ENCODE results near the gene TPK1. TPM values are rescaled to one million over a fixed set of nuclear protein-coding genes. Genes with fewer than 3 reads are reported as not detected.

TPK1 gene
- total RNA-seq, 1 experiment from 2014 or later, result 3.1 TPM

DNA sequence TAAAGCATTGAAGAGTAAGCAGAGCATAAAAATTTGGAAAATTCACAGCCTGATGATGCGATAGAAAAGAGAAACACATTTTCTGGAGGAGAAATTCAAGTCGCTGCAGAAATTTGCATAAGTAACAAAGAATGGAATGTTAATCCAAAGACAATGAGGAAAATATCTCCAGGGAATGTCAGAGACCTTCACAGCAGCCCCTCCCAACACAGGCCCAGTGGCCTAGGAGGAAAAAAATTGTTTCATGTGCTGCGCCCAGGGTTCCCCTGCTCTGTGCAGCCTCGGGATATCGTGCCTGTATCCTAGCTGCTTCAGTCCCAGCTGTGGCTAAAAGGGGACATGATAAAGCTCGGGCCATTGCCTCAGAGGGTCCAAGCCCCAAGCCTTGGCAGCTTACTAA, 206.8 kb downstream of the TPK1 start:
- H4K20me1 ChIP-seq (ENCODE audit: control insufficient read depth, insufficient read depth, insufficient read length), result no peaks in the 10 kb centered on the region
- no peak overlapping the region for H2BK120ac ChIP-seq (ENCODE audit: low read depth, low read length, poor library complexity, severe bottlenecking)
- H3K9me3 ChIP-seq (ENCODE audit: control insufficient read depth, low read depth, low read length), result peaks cover 13% of the 10 kb centered on the region
- no peak overlapping the region for H4K91ac ChIP-seq (ENCODE audit: insufficient read length, low read depth, low read length)
- no peak for DNase-seq
- no peak overlapping the region for H4K8ac ChIP-seq (replicated peaks; ENCODE audit: insufficient read length, low read depth, low read length)
- no peak overlapping the region for H3K56ac ChIP-seq (ENCODE audit: insufficient read length, low read depth, low read length)
- H3K36me3 Mint-ChIP-seq (ENCODE audit: insufficient read depth in 1 of 3, low read depth in 3 of 3), result peaks cover 16 to 30% (median 17%) of the 10 kb centered on the region in 3 experiments
- H2BK12ac ChIP-seq (ENCODE audit: insufficient read length, low read depth, low read length), result no peak overlapping the region
- no CpG with 5 or more reads among the region's 6 CpGs for WGBS (ENCODE audit: extremely low coverage, insufficient read length, low lambda C conversion rate)
- H3K18ac ChIP-seq (ENCODE audit: insufficient read length, low read depth, low read length), result no peak overlapping the region
- H3K27ac ChIP-seq (ENCODE audit: insufficient read length, low read depth, low read length), result no peak overlapping the region
- H3K4me1 Mint-ChIP-seq, result peaks cover 13% of the 10 kb centered on the region in 2 experiments
- no peak overlapping the region for H2BK20ac ChIP-seq (ENCODE audit: low read depth, low read length, poor library complexity, severe bottlenecking)
- no peak overlapping the region for H4K5ac ChIP-seq (ENCODE audit: insufficient read length, low read depth, low read length)
- H3K23me2 ChIP-seq (ENCODE audit: insufficient read length, low read depth, low read length, poor library complexity, severe bottlenecking), result no peaks in the 10 kb centered on the region
- no peak overlapping the region for H2AFZ ChIP-seq (ENCODE audit: low read length)
- no peak overlapping the region for H3T11ph ChIP-seq (ENCODE audit: low read length)
- no peak overlapping the region for H3K9ac ChIP-seq (ENCODE audit: extremely low read depth, insufficient read length, low read length)
- H3K27me3 ChIP-seq (ENCODE audit: insufficient read depth, low read length), result no peaks in the 10 kb centered on the region
- H3K14ac ChIP-seq (ENCODE audit: insufficient read depth, low read length), result no peak overlapping the region; the same call in 1 of the 2 replicates
- H3K79me2 ChIP-seq (ENCODE audit: insufficient read depth, low read length), result no peaks in the 10 kb centered on the region
- H3K27me3 Mint-ChIP-seq (ENCODE audit: low read depth), result no peaks in the 10 kb centered on the region
- no peaks in the 10 kb centered on the region for H3K79me1 ChIP-seq (ENCODE audit: insufficient read depth, low read depth, low read length, poor library complexity, severe bottlenecking)
- no peak overlapping the region for H2AK5ac ChIP-seq (ENCODE audit: insufficient read length, low read length)
- no peaks in the 10 kb centered on the region for H3K4me1 ChIP-seq (ENCODE audit: insufficient read depth, low read length)
- H2BK5ac ChIP-seq (ENCODE audit: insufficient read length, low read length), result no peak overlapping the region
- H3K4me2 ChIP-seq (ENCODE audit: insufficient read depth, insufficient read length, low read length), result no peak overlapping the region
- no peak overlapping the region for H3K23ac ChIP-seq (ENCODE audit: insufficient read length, low read depth, low read length)
- no peak overlapping the region for H3K4ac ChIP-seq (ENCODE audit: low read depth, low read length)
- H3K4me3 Mint-ChIP-seq, result no peak overlapping the region
- TF ChIP-seq, protein P1, sequence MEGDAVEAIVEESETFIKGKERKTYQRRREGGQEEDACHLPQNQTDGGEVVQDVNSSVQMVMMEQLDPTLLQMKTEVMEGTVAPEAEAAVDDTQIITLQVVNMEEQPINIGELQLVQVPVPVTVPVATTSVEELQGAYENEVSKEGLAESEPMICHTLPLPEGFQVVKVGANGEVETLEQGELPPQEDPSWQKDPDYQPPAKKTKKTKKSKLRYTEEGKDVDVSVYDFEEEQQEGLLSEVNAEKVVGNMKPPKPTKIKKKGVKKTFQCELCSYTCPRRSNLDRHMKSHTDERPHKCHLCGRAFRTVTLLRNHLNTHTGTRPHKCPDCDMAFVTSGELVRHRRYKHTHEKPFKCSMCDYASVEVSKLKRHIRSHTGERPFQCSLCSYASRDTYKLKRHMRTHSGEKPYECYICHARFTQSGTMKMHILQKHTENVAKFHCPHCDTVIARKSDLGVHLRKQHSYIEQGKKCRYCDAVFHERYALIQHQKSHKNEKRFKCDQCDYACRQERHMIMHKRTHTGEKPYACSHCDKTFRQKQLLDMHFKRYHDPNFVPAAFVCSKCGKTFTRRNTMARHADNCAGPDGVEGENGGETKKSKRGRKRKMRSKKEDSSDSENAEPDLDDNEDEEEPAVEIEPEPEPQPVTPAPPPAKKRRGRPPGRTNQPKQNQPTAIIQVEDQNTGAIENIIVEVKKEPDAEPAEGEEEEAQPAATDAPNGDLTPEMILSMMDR (conservative IDR thresholded peaks at IDR 0.05), result no peak
- peak overlapping the region; percentile 66 to 87 (median 84); a peak in 6 of 7 replicates for H3K27ac Mint-ChIP-seq
- H3K9me3 Mint-ChIP-seq, result peaks cover 17 to 24% of the 10 kb centered on the region in 2 experiments
- no peak overlapping the region for H2BK15ac ChIP-seq (ENCODE audit: low read depth, low read length)

Data from H9 (cell line).